H9 (cell line): ENCODE data around the gene COMT. TPM values are rescaled to one million over a fixed set of nuclear protein-coding genes. Genes with fewer than 3 reads are reported as not detected.

Experiments
- DNase-seq: peaks from one replicate; pipeline ENCODE4 v3.0.0-alpha.2; 2017
- H2AFZ ChIP-seq: one replicate; pipeline ENCODE4 v1.6.1; 2013; ENCODE audit warnings: mild to moderate bottlenecking, low read length, control low read depth, moderate library complexity
- H2AK5ac ChIP-seq: 2 replicates; pipeline ENCODE4 v1.6.1; 2013; ENCODE audit warnings: low read length, control low read depth, mixed read lengths; ENCODE audit not compliant: insufficient read length
- H2BK120ac ChIP-seq: one replicate; pipeline ENCODE4 v1.6.1; 2013; ENCODE audit warnings: low read depth, mild to moderate bottlenecking, low read length, control low read depth, inconsistent platforms; ENCODE audit not compliant: poor library complexity, severe bottlenecking
- H2BK12ac ChIP-seq: 2 replicates; pipeline ENCODE4 v1.6.1; 2013; ENCODE audit warnings: low read length, control low read depth, mixed read lengths, low read depth; ENCODE audit not compliant: insufficient read length
- H2BK15ac ChIP-seq: 2 replicates; pipeline ENCODE4 v1.6.1; 2013; ENCODE audit warnings: low read depth, low read length, control low read depth
- H2BK20ac ChIP-seq: one replicate; pipeline ENCODE4 v1.6.1; 2013; ENCODE audit warnings: low read depth, mild to moderate bottlenecking, low read length, control low read depth, inconsistent platforms; ENCODE audit not compliant: poor library complexity, severe bottlenecking
- H2BK5ac ChIP-seq: 2 replicates; pipeline ENCODE4 v1.6.1; 2013; ENCODE audit warnings: low read length, control low read depth, mixed read lengths; ENCODE audit not compliant: insufficient read length
- H3K14ac ChIP-seq: 2 replicates; pipeline ENCODE4 v1.6.1; 2013; ENCODE audit warnings: low read length, control low read depth; ENCODE audit not compliant: insufficient read depth
- H3K18ac ChIP-seq: 2 replicates; pipeline ENCODE4 v1.6.1; 2013; ENCODE audit warnings: low read depth, mild to moderate bottlenecking, mixed read lengths, low read length, control low read depth; ENCODE audit not compliant: insufficient read length
- H3K23ac ChIP-seq: 2 replicates; pipeline ENCODE4 v1.6.1; 2013; ENCODE audit warnings: low read length, control low read depth, mixed read lengths, low read depth; ENCODE audit not compliant: insufficient read length
- H3K23me2 ChIP-seq: 2 replicates; pipeline ENCODE4 v1.6.1; 2013; ENCODE audit warnings: low read depth, mild to moderate bottlenecking, mixed read lengths, low read length, control low read depth; ENCODE audit not compliant: insufficient read length, poor library complexity, severe bottlenecking
- H3K27ac ChIP-seq: 2 replicates; pipeline ENCODE4 v1.5.1; 2013; ENCODE audit warnings: low read length, control low read depth, mixed read lengths, low read depth; ENCODE audit not compliant: insufficient read length
- H3K27me3 ChIP-seq: 2 replicates; pipeline ENCODE4 v1.6.1; 2013; ENCODE audit warnings: low read length, control low read depth, inconsistent platforms; ENCODE audit not compliant: insufficient read depth
- H3K4ac ChIP-seq: 2 replicates; pipeline ENCODE4 v1.6.1; 2013; ENCODE audit warnings: low read depth, mild to moderate bottlenecking, control low read depth, inconsistent platforms, low read length, moderate library complexity
- H3K4me1 ChIP-seq: 2 replicates; pipeline ENCODE4 v1.6.1; 2013; ENCODE audit warnings: low read length, control low read depth, inconsistent platforms; ENCODE audit not compliant: insufficient read depth
- H3K4me2 ChIP-seq: 2 replicates; pipeline ENCODE4 v1.6.1; 2013; ENCODE audit warnings: low read length, control low read depth, mixed read lengths; ENCODE audit not compliant: insufficient read length, insufficient read depth
- H3K56ac ChIP-seq: 2 replicates; pipeline ENCODE4 v1.6.1; 2013; ENCODE audit warnings: low read depth, mild to moderate bottlenecking, mixed read lengths, low read length, control low read depth; ENCODE audit not compliant: insufficient read length
- H3K79me1 ChIP-seq: 2 replicates; pipeline ENCODE4 v1.6.1; 2013; ENCODE audit warnings: low read depth, mild to moderate bottlenecking, moderate library complexity, low read length, control low read depth, inconsistent platforms; ENCODE audit not compliant: insufficient read depth, poor library complexity, severe bottlenecking
- H3K79me2 ChIP-seq: 2 replicates; pipeline ENCODE4 v1.6.1; 2013; ENCODE audit warnings: low read length, control low read depth, inconsistent platforms; ENCODE audit not compliant: insufficient read depth
- H3K9ac ChIP-seq: 2 replicates; pipeline ENCODE4 v1.6.1; 2013; ENCODE audit warnings: low read length, control low read depth, mixed read lengths; ENCODE audit not compliant: insufficient read length; ENCODE audit errors: extremely low read depth
- H3K9me3 ChIP-seq: one replicate; pipeline ENCODE4 v1.6.1; 2013; ENCODE audit warnings: low read depth, low read length, inconsistent platforms; ENCODE audit not compliant: control insufficient read depth
- H3T11ph ChIP-seq: one replicate; pipeline ENCODE4 v1.6.1; 2013; ENCODE audit warnings: mild to moderate bottlenecking, low read length, control low read depth, inconsistent platforms
- H4K20me1 ChIP-seq: one replicate; pipeline ENCODE4 v1.6.1; 2013; ENCODE audit not compliant: control insufficient read depth, insufficient read length, insufficient read depth
- H4K5ac ChIP-seq: 2 replicates; pipeline ENCODE4 v1.6.1; 2013; ENCODE audit warnings: low read depth, mild to moderate bottlenecking, mixed read lengths, low read length, control low read depth; ENCODE audit not compliant: insufficient read length
- H4K8ac ChIP-seq: replicated peaks from 2 replicates; pipeline ENCODE4 v1.6.1; 2013; ENCODE audit warnings: low read length, control low read depth, mixed read lengths, low read depth; ENCODE audit not compliant: insufficient read length
- H4K91ac ChIP-seq: 2 replicates; pipeline ENCODE4 v1.6.1; 2013; ENCODE audit warnings: low read depth, mild to moderate bottlenecking, moderate library complexity, mixed read lengths, low read length, control low read depth; ENCODE audit not compliant: insufficient read length
- H3K27ac Mint-ChIP-seq, 3 experiments: 2 replicates in 2 of 3; 3 replicates in 1 of 3; pipeline ENCODE4 v1.8.0; 2020 to 2021; ENCODE audit warnings: mixed read lengths in 3 of 3, mild to moderate bottlenecking in 1 of 3, moderate library complexity in 1 of 3
- H3K27me3 Mint-ChIP-seq: 2 replicates; pipeline ENCODE4 v1.8.0; 2021; ENCODE audit warnings: low read depth, mild to moderate bottlenecking, moderate library complexity, mixed read lengths
- H3K36me3 Mint-ChIP-seq, 3 experiments: 2 replicates in 2 of 3; 3 replicates in 1 of 3; pipeline ENCODE4 v1.8.0; 2020 to 2021; ENCODE audit warnings: low read depth in 3 of 3, mixed read lengths in 3 of 3; ENCODE audit not compliant: insufficient read depth in 1 of 3
- H3K4me1 Mint-ChIP-seq, 2 experiments: 2 replicates each; pipeline ENCODE4 v1.8.0; 2020; ENCODE audit warnings: mixed read lengths in 2 of 2
- H3K4me3 Mint-ChIP-seq, 2 experiments: 2 replicates in 1 of 2; 3 replicates in 1 of 2; pipeline ENCODE4 v1.8.0; 2020 to 2021; ENCODE audit warnings: mild to moderate bottlenecking in 2 of 2, mixed read lengths in 2 of 2, moderate library complexity in 1 of 2
- H3K9me3 Mint-ChIP-seq, 2 experiments: 2 replicates in 1 of 2; 3 replicates in 1 of 2; pipeline ENCODE4 v1.8.0; 2020; ENCODE audit warnings: mild to moderate bottlenecking in 2 of 2, mixed read lengths in 2 of 2, moderate library complexity in 1 of 2
- WGBS: extraction: QIAGEN DNeasy Blood & Tissue Kit; methylation state at CpG from one replicate; pipeline ENCODE4 v1.1.7; 2013; ENCODE audit warnings: missing lambda C conversion rate, low lambda C conversion rate, mixed read lengths; ENCODE audit not compliant: insufficient read length; ENCODE audit errors: extremely low coverage; 5-methylcytosine and 5-hydroxymethylcytosine counted together
- total RNA-seq: library from RNA; stranded (reverse); gene quantifications from 2 replicates; pipeline ENCODE4 v1.2.1, GENCODE V29; 2021
- TF ChIP-seq, protein P1 (sequence below): fragments of 200-600 bp; sonication (generic); conservative IDR thresholded peaks from 3 replicates; pipeline ENCODE4 v1.8.0; 2021; ENCODE audit warnings: antibody characterized with exemption, mild to moderate bottlenecking

COMT gene
- total RNA-seq, 1 experiment from 2014 or later, result 42.2 TPM

DNA sequence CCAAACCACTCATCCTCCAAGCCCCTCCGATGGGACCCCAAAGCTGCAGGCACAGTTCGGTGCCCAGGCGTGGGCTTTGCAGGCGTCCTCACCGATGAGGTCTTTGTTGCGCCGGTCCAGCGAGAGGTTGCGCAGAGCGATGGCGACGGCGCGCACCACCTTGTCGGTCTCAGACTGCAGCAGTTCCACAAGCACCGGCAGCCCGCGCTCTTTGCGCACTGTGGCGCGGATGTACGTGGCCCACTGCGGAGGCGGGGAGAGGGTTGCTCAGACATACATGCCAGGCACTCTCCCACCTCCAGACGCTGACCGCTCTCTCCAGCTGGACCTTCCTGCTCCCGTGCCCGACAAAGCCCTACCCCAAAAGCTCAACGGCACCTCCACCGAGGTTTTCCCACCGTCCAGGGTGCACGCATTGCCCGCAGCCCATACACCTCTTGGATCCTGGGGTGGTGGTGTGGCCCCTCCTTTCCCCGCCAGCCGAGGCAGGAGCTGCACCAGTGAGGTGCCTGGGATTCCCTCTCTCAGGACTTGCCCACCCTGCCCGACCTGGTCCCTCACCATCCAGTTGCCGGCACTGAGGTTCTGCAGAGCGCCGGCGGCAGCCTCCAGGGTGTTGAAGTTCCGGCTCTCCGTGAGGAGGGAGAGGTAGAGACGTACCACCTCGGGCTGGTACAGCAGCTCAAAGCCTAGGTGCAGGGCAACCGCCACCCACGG lies 32.1 kb downstream of the COMT start:
- H3K9me3 Mint-ChIP-seq, result no peaks in the 10 kb centered on the region; a peak in 1 of 5 replicates
- Histone ChIP-seq H2BK120ac (no peak overlapping the region), H3K27me3 (no peaks in the 10 kb centered on the region), H2BK5ac (no peak overlapping the region), H3K9me3 (no peaks in the 10 kb centered on the region), H4K20me1 (no peaks in the 10 kb centered on the region), H2AFZ (no peak overlapping the region), H4K8ac (no peak overlapping the region), H2BK15ac (no peak overlapping the region), H2BK12ac (no peak overlapping the region), H2AK5ac (no peak overlapping the region), H2BK20ac (no peak overlapping the region), H4K5ac (no peak overlapping the region), H3K23ac (no peak overlapping the region), H4K91ac (no peak overlapping the region), H3K4ac (no peak overlapping the region), H3K18ac (no peak overlapping the region), H3K9ac (no peak overlapping the region), H3K79me1 (no peaks in the 10 kb centered on the region), H3K56ac (no peak overlapping the region), H3K4me1 (no peaks in the 10 kb centered on the region; the same call in 1 of the 2 replicates), H3K27ac (no peak overlapping the region), H3K14ac (no peak overlapping the region), H3K79me2 (no peaks in the 10 kb centered on the region), H3T11ph (no peak overlapping the region), H3K23me2 (no peaks in the 10 kb centered on the region), H3K4me2 (no peak overlapping the region)
- H3K27ac Mint-ChIP-seq, result peak overlapping the region in 2 of 3 experiments; percentile 24 to 44; a peak in 1 of 7 replicates
- TF ChIP-seq, protein P1, sequence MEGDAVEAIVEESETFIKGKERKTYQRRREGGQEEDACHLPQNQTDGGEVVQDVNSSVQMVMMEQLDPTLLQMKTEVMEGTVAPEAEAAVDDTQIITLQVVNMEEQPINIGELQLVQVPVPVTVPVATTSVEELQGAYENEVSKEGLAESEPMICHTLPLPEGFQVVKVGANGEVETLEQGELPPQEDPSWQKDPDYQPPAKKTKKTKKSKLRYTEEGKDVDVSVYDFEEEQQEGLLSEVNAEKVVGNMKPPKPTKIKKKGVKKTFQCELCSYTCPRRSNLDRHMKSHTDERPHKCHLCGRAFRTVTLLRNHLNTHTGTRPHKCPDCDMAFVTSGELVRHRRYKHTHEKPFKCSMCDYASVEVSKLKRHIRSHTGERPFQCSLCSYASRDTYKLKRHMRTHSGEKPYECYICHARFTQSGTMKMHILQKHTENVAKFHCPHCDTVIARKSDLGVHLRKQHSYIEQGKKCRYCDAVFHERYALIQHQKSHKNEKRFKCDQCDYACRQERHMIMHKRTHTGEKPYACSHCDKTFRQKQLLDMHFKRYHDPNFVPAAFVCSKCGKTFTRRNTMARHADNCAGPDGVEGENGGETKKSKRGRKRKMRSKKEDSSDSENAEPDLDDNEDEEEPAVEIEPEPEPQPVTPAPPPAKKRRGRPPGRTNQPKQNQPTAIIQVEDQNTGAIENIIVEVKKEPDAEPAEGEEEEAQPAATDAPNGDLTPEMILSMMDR, result no peak
- H3K4me3 Mint-ChIP-seq, result no peak overlapping the region
- no CpG with 5 or more reads among the region's 46 CpGs for WGBS
- H3K27me3 Mint-ChIP-seq, result no peaks in the 10 kb centered on the region
- H3K4me1 Mint-ChIP-seq, result peaks cover 11 to 18% of the 10 kb centered on the region in 2 experiments
- peaks cover 9 to 36% (median 29%) of the 10 kb centered on the region in 3 experiments for H3K36me3 Mint-ChIP-seq
- DNase-seq, result no peak
